IMR-90 (cell line): ENCODE measurements around the gene MTX2. TPM values are rescaled to one million over a fixed set of nuclear protein-coding genes. Genes with fewer than 3 reads are reported as not detected.

ENCODE experiments used
- ATAC-seq: fragments of 200-7000 bp; cut with Tn5 transposase; 2 replicates; pipeline ENCODE4 v1.9.1; 2020; ENCODE audit warnings: low read depth, mild to moderate bottlenecking, moderate library complexity
- BruUV-seq: library from RNA; stranded (reverse); fragments of 400-500 nt; replicated peaks from 2 replicates; lab custom pipeline; 2021; lab: Mats Ljungman, UMichigan
- CTCF ChIA-PET: fragments of 300-600 bp; formaldehyde crosslinking; extraction: SDS; loops from one replicate; lab custom pipeline; 2021; ENCODE audit warnings: antibody characterized with exemption; lab: Yijun Ruan, JAX
- POLR2A ChIA-PET: fragments of 300-600 bp; sonication (Branson Sonifier 250); formaldehyde crosslinking; loops from one replicate; lab custom pipeline; 2022; ENCODE audit warnings: antibody characterized with exemption; ENCODE audit not compliant: unreplicated experiment; lab: Charles Lee
- DNase-seq: peaks from one replicate; pipeline ENCODE4 v3.0.0; 2013
- H2AFZ ChIP-seq: replicated peaks from 2 replicates; pipeline ENCODE3; 2013; ENCODE audit warnings: low read length, mild to moderate bottlenecking; ENCODE audit not compliant: poor library complexity
- H2AK5ac ChIP-seq: 2 replicates; pipeline ENCODE4 v1.6.1; 2013; ENCODE audit warnings: low read depth, low read length, inconsistent platforms
- H2AK9ac ChIP-seq: replicated peaks from 2 replicates; pipeline ENCODE3; 2013; ENCODE audit warnings: mild to moderate bottlenecking, low read depth, low read length, moderate library complexity; ENCODE audit not compliant: poor library complexity
- H2BK120ac ChIP-seq: 2 replicates; pipeline ENCODE4 v1.6.1; 2013; ENCODE audit warnings: low read depth, low read length, inconsistent platforms
- H2BK15ac ChIP-seq: 3 replicates; pipeline ENCODE4 v1.6.1; 2013; ENCODE audit warnings: low read depth, low read length, inconsistent platforms
- H2BK20ac ChIP-seq: 2 replicates; pipeline ENCODE4 v1.6.1; 2013; ENCODE audit warnings: low read depth, mild to moderate bottlenecking, inconsistent platforms, low read length, moderate library complexity
- H2BK5ac ChIP-seq: 2 replicates; pipeline ENCODE4 v1.6.1; 2013; ENCODE audit warnings: mild to moderate bottlenecking, low read depth, low read length, inconsistent platforms; ENCODE audit not compliant: poor library complexity, severe bottlenecking
- H3K14ac ChIP-seq: replicated peaks from 2 replicates; pipeline ENCODE4 v1.6.1; 2013; ENCODE audit warnings: low read depth, low read length, inconsistent platforms
- H3K18ac ChIP-seq: 2 replicates; pipeline ENCODE4 v1.6.1; 2013; ENCODE audit warnings: low read depth, low read length, control low read depth
- H3K23ac ChIP-seq: 2 replicates; pipeline ENCODE4 v1.6.1; 2013; ENCODE audit warnings: low read depth, low read length, inconsistent platforms
- H3K27ac ChIP-seq: 2 replicates; pipeline ENCODE4 v1.5.1; 2013; ENCODE audit warnings: mild to moderate bottlenecking, control low read depth, low read length; ENCODE audit not compliant: insufficient read depth
- H3K27me3 ChIP-seq: 2 replicates; pipeline ENCODE4 v1.6.1; 2013; ENCODE audit warnings: low read length; ENCODE audit not compliant: control insufficient read depth, insufficient read depth
- H3K36me3 ChIP-seq: 2 replicates; pipeline ENCODE4 v1.6.1; 2013; ENCODE audit warnings: low read length, mixed read lengths; ENCODE audit not compliant: control insufficient read depth, insufficient read depth
- H3K4ac ChIP-seq: 2 replicates; pipeline ENCODE4 v1.6.1; 2013; ENCODE audit warnings: low read depth, low read length, inconsistent platforms
- H3K4me1 ChIP-seq: 2 replicates; pipeline ENCODE4 v1.6.1; 2013; ENCODE audit warnings: low read length, mixed read lengths; ENCODE audit not compliant: control insufficient read depth, insufficient read depth
- H3K4me2 ChIP-seq: 2 replicates; pipeline ENCODE4 v1.6.1; 2013; ENCODE audit warnings: low read depth, mild to moderate bottlenecking, control low read depth, low read length, moderate library complexity
- H3K4me3 ChIP-seq: 2 replicates; pipeline ENCODE4 v1.5.1; 2013; ENCODE audit warnings: low read depth, mild to moderate bottlenecking, control low read depth, low read length, moderate library complexity; ENCODE audit not compliant: insufficient read depth
- H3K56ac ChIP-seq: 2 replicates; pipeline ENCODE4 v1.6.1; 2013; ENCODE audit warnings: low read length, inconsistent platforms; ENCODE audit not compliant: insufficient read depth; ENCODE audit errors: extremely low read depth
- H3K79me1 ChIP-seq, 2 experiments: 2 replicates each; pipeline ENCODE4 v1.6.1; 2013; ENCODE audit warnings: low read length in 2 of 2, inconsistent platforms in 1 of 2, low read depth in 1 of 2
- H3K9ac ChIP-seq: 2 replicates; pipeline ENCODE4 v1.6.1; 2013; ENCODE audit warnings: low read depth, low read length, control low read depth
- H3K9me1 ChIP-seq: 2 replicates; pipeline ENCODE4 v1.6.1; 2013; ENCODE audit warnings: low read length, inconsistent platforms; ENCODE audit not compliant: insufficient read depth
- H3K9me3 ChIP-seq: 2 replicates; pipeline ENCODE4 v1.6.1; 2013; ENCODE audit warnings: low read length; ENCODE audit not compliant: control insufficient read depth, insufficient read depth
- H4K20me1 ChIP-seq: 2 replicates; pipeline ENCODE4 v1.6.1; 2013; ENCODE audit warnings: low read length, inconsistent platforms; ENCODE audit not compliant: insufficient read depth
- H4K5ac ChIP-seq: 2 replicates; pipeline ENCODE4 v1.6.1; 2013; ENCODE audit warnings: mild to moderate bottlenecking, low read depth, low read length, control low read depth
- H4K8ac ChIP-seq, 2 experiments: 2 replicates each; pipeline ENCODE4 v1.6.1; 2013; ENCODE audit warnings: low read depth in 2 of 2, low read length in 2 of 2, control low read depth in 1 of 2, inconsistent platforms in 1 of 2
- H4K91ac ChIP-seq: 2 replicates; pipeline ENCODE4 v1.6.1; 2013; ENCODE audit warnings: low read depth, low read length, inconsistent platforms; ENCODE audit not compliant: insufficient read depth
- USF2 ChIP-seq: fragments of 150-350 bp; IDR thresholded peaks from 2 replicates; pipeline ENCODE4 v1.6.1; 2017; ENCODE audit warnings: mild to moderate bottlenecking, antibody characterized with exemption, low read length, low read depth
- WGBS, 2 experiments: methylation state at CpG; one replicate each; pipeline versions ENCODE4 v1.1.5 to v1.1.7; 2013; ENCODE audit warnings: missing lambda C conversion rate in 2 of 2; ENCODE audit not compliant: insufficient read length in 1 of 2; ENCODE audit errors: extremely low coverage in 2 of 2; 5-methylcytosine and 5-hydroxymethylcytosine counted together
- dilution Hi-C: fragments of 300-500 bp; cut with HindIII; formaldehyde crosslinking; loops from one replicate; pipeline ENCODE4 v1.14.3; 2018; ENCODE audit warnings: low sequenced_read_pairs; ENCODE audit not compliant: unreplicated experiment
- in situ Hi-C: fragments of 300-500 bp; cut with MboI; formaldehyde crosslinking; loops from 3 replicates; pipeline ENCODE4 v1.14.3; 2019; ENCODE audit warnings: low sequenced_read_pairs, inconsistent platforms, mixed read lengths
- intact Hi-C: fragments of 100-400 bp; cut with micrococcal nuclease; formaldehyde crosslinking; loops from 2 replicates; pipeline ENCODE4 v1.10.0; 2022
- polyA plus RNA-seq, 3 experiments: library from polyadenylated mRNA; depleted of rRNA; stranded (reverse); fragments of >200 nt; gene quantifications; 2 replicates each; pipeline ENCODE4 v1.2.3, GENCODE V29; 2012; ENCODE audit warnings: low replicate concordance in 1 of 3
- total RNA-seq: library from RNA; depleted of rRNA; stranded (reverse); fragments of >200 nt; gene quantifications from 2 replicates; pipeline ENCODE4 v1.2.3, GENCODE V29; 2012
- TF ChIP-seq, protein P1 (sequence below): conservative IDR thresholded peaks from 2 replicates; pipeline ENCODE4 v1.5.1; 2012; ENCODE audit warnings: mild to moderate bottlenecking, low read depth, low read length, improper control_type of control experiment

The MTX2 gene
- total and polyA plus RNA-seq, 2 of the 4 experiments (the other 2 are of a cell fraction): 24.9 to 37.8 TPM

GRCh38 chr2:176278927-176279326 is 9.7 kb downstream of the MTX2 start:
- ChIA-PET CTCF (interaction anchor here (1.1 kb wide), 1 partner anchor 176 kb away, joined by 4 read pairs; no protein-coding TSS in a partner anchor), POLR2A (no interaction called here)
- TF ChIP-seq, protein P1, sequence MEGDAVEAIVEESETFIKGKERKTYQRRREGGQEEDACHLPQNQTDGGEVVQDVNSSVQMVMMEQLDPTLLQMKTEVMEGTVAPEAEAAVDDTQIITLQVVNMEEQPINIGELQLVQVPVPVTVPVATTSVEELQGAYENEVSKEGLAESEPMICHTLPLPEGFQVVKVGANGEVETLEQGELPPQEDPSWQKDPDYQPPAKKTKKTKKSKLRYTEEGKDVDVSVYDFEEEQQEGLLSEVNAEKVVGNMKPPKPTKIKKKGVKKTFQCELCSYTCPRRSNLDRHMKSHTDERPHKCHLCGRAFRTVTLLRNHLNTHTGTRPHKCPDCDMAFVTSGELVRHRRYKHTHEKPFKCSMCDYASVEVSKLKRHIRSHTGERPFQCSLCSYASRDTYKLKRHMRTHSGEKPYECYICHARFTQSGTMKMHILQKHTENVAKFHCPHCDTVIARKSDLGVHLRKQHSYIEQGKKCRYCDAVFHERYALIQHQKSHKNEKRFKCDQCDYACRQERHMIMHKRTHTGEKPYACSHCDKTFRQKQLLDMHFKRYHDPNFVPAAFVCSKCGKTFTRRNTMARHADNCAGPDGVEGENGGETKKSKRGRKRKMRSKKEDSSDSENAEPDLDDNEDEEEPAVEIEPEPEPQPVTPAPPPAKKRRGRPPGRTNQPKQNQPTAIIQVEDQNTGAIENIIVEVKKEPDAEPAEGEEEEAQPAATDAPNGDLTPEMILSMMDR: no peak
- no peak for TF ChIP-seq USF2
- Histone ChIP-seq H3K9me3 (no peaks in the 10 kb centered on the region), H2BK5ac (no peak overlapping the region), H2AK9ac (no peak overlapping the region), H4K5ac (no peak overlapping the region), H3K9ac (no peak overlapping the region), H3K56ac (no peak overlapping the region), H4K20me1 (peaks cover 16% of the 10 kb centered on the region; the same call in 1 of the 2 replicates), H2AFZ (no peak overlapping the region), H3K9me1 (peaks cover 3% of the 10 kb centered on the region; the same call in 1 of the 2 replicates), H3K18ac (no peak overlapping the region), H4K8ac (no peak overlapping the region), H2AK5ac (no peak overlapping the region), H3K4ac (no peak overlapping the region), H4K91ac (no peak overlapping the region), H3K36me3 (no peaks in the 10 kb centered on the region), H2BK15ac (no peak overlapping the region), H2BK120ac (no peak overlapping the region), H3K4me1 (no peaks in the 10 kb centered on the region), H2BK20ac (no peak overlapping the region), H3K4me2 (no peak overlapping the region), H3K27ac (no peak overlapping the region), H3K23ac (no peak overlapping the region), H3K14ac (no peak overlapping the region), H3K4me3 (no peak overlapping the region), H3K27me3 (no peaks in the 10 kb centered on the region), H3K79me1 (peaks cover 24 to 33% of the 10 kb centered on the region in 2 experiments)
- intact Hi-C loops (no loop called here), dilution Hi-C loops (no loop called here), in situ Hi-C loops (no loop called here)
- BruUV-seq: no TSS peak
- no CpG with 5 or more reads among the region's 1 CpG for WGBS, 2 experiments
- ATAC-seq (no peak), DNase-seq (no peak)
